HL-60 (cell line): ENCODE data around the gene SIVA1.

Source experiments
- DNase-seq, 2 experiments: peaks; one replicate each; pipeline ENCODE4 v3.0.0-alpha.2; 2010 to 2020; ENCODE audit warnings: low read depth in 1 of 2, low spot score in 1 of 2
- H3K27ac ChIP-seq: fragments of 250-450 bp; sonication (Bioruptor Pico); replicated peaks from 2 replicates; pipeline ENCODE4 v1.5.1; 2020; ENCODE audit warnings: mild to moderate bottlenecking, moderate library complexity
- H3K27me3 ChIP-seq: fragments of 250-450 bp; sonication (Bioruptor Pico); 2 replicates; pipeline ENCODE4 v1.5.1; 2021; ENCODE audit warnings: mild to moderate bottlenecking, moderate library complexity; ENCODE audit not compliant: insufficient read depth, poor library complexity, severe bottlenecking
- H3K4me3 ChIP-seq: replicated peaks from 2 replicates; pipeline ENCODE4 v1.5.1; 2011; ENCODE audit warnings: mild to moderate bottlenecking, control low read depth, low read length; ENCODE audit not compliant: insufficient read depth
- CTCF ChIP-seq: IDR thresholded peaks from one replicate; pipeline ENCODE4 v1.5.1; 2011; ENCODE audit warnings: low read length, control low read depth, inconsistent platforms; ENCODE audit not compliant: insufficient read depth
- GABPA ChIP-seq: IDR thresholded peaks from 2 replicates; pipeline ENCODE4 v1.6.1; 2012; ENCODE audit warnings: low read depth
- POLR2AphosphoS5 ChIP-seq: IDR thresholded peaks from 2 replicates; pipeline ENCODE4 v1.6.1; 2012; ENCODE audit warnings: low read depth
- REST ChIP-seq: IDR thresholded peaks from 2 replicates; pipeline ENCODE4 v1.6.1; 2012; ENCODE audit warnings: low read depth; ENCODE audit not compliant: insufficient replicate concordance
- SPI1 ChIP-seq: IDR thresholded peaks from 2 replicates; pipeline ENCODE4 v1.6.1; 2012; ENCODE audit warnings: low read depth, mild to moderate bottlenecking, borderline replicate concordance

SIVA1 gene

GRCh38 chr14:104784218-104784568 is 31.2 kb downstream of the SIVA1 start:
- H3K27me3 ChIP-seq, result no peaks in the 10 kb centered on the region
- DNase-seq, result no peak
- H3K27ac ChIP-seq, result no peak overlapping the region
- no peak for TF ChIP-seq CTCF
- no peak for TF ChIP-seq POLR2AphosphoS5
- TF ChIP-seq SPI1, result no peak
- no peak for TF ChIP-seq GABPA
- no peak for TF ChIP-seq REST
- no peak overlapping the region for H3K4me3 ChIP-seq

- DNase-seq, result no peak
- no peak for TF ChIP-seq SPI1
- no peak for TF ChIP-seq REST
- TF ChIP-seq GABPA, result no peak
- TF ChIP-seq POLR2AphosphoS5, result no peak
- TF ChIP-seq CTCF, result no peak
- no peaks in the 10 kb centered on the region for H3K27me3 ChIP-seq
- H3K27ac ChIP-seq, result no peak overlapping the region
- H3K4me3 ChIP-seq, result no peak overlapping the region
Measured at GRCh38 chr14:104784846-104785707, 32.1 kb downstream of the SIVA1 start.

- TF ChIP-seq SPI1, result no peak
- TF ChIP-seq GABPA, result no peak
- TF ChIP-seq POLR2AphosphoS5, result no peak
- TF ChIP-seq CTCF, result no peak
- TF ChIP-seq REST, result no peak
- Histone ChIP-seq H3K27ac (peak overlapping the region; percentile 89), H3K4me3 (no peak overlapping the region), H3K27me3 (no peaks in the 10 kb centered on the region)
- no peak for DNase-seq
Measured at GRCh38 chr14:104785708-104786080, 32.7 kb downstream of the SIVA1 start.
